HK-2 (cell line): ENCODE measurements around the gene C6orf62.
"Not testable (repeated sequence)": the region's sequence is repeated elsewhere in the genome, so short reads cannot be mapped to it uniquely, and the experiment has no call there.

ENCODE experiments used
- DNase-seq: peaks from one replicate; pipeline ENCODE4 v3.0.0-alpha.2; 2018; ENCODE audit not compliant: unreplicated experiment

The C6orf62 gene

GRCh38 chr6:24743265-24743943 lies 24.4 kb upstream of the C6orf62 start:
- peak; percentile 54 for DNase-seq

GRCh38 chr6:24742216-24742738 lies 23.3 kb upstream of the C6orf62 start:
- DNase-seq: no peak

- no peak for DNase-seq
Measured at GRCh38 chr6:24740861-24741260, 21.9 kb upstream of the C6orf62 start.

- DNase-seq: no peak
Measured at GRCh38 chr6:24738741-24739140, 19.8 kb upstream of the C6orf62 start.

- not testable (repeated sequence) for DNase-seq
Measured at GRCh38 chr6:24734710-24735109, 15.8 kb upstream of the C6orf62 start.

GRCh38 chr6:24734166-24734565 lies 15.2 kb upstream of the C6orf62 start:
- no peak for DNase-seq

GRCh38 chr6:24731456-24732134 lies 12.6 kb upstream of the C6orf62 start:
- not testable (repeated sequence) for DNase-seq

- not testable (repeated sequence) for DNase-seq
Measured at GRCh38 chr6:24730653-24731052, 11.7 kb upstream of the C6orf62 start.

GRCh38 chr6:24723270-24723669 lies 4.3 kb upstream of the C6orf62 start:
- DNase-seq: no peak

- no peak for DNase-seq
Measured at GRCh38 chr6:24721461-24722215, 2.7 kb upstream of the C6orf62 start.

- DNase-seq: peak; percentile 99
Measured at GRCh38 chr6:24720604-24721460, 1.9 kb upstream of the C6orf62 start.

- DNase-seq: peak; percentile 69
Measured at GRCh38 chr6:24720131-24720603, 1.2 kb upstream of the C6orf62 start.

- no peak for DNase-seq
Measured at GRCh38 chr6:24718449-24719124, 367 bp downstream of the C6orf62 start.

- not testable (repeated sequence) for DNase-seq
Measured at GRCh38 chr6:24716602-24717148, 2.3 kb downstream of the C6orf62 start.

- no peak for DNase-seq
Measured at GRCh38 chr6:24710519-24711303, 8.2 kb downstream of the C6orf62 start.

- no peak for DNase-seq
Measured at GRCh38 chr6:24709014-24709711, 9.8 kb downstream of the C6orf62 start.

- no peak for DNase-seq
Measured at GRCh38 chr6:24708612-24709011, 10.3 kb downstream of the C6orf62 start.

GRCh38 chr6:24704468-24704867 lies 14.5 kb downstream of the C6orf62 start:
- DNase-seq: no peak

- peak; percentile 5 for DNase-seq
Measured at GRCh38 chr6:24702720-24703282, 16.2 kb downstream of the C6orf62 start.
